Panc1 (cell line): ENCODE measurements around the gene CLEC4M. TPM values are rescaled to one million over a fixed set of nuclear protein-coding genes. Genes with fewer than 3 reads are reported as not detected.

Experiments
- ATAC-seq: fragments of 200-7000 bp; cut with Tn5 transposase; 2 replicates; pipeline ENCODE4 v1.9.1; 2020; ENCODE audit warnings: mild to moderate bottlenecking, moderate library complexity
- BruUV-seq: library from RNA; stranded (reverse); fragments of 400-500 nt; replicated peaks from 2 replicates; lab custom pipeline; 2021; lab: Mats Ljungman, UMichigan
- CTCF ChIA-PET: fragments of 300-600 bp; sonication (Branson Sonifier 250); formaldehyde crosslinking; loops from one replicate; lab custom pipeline; 2022; ENCODE audit warnings: antibody characterized with exemption; lab: Charles Lee
- POLR2A ChIA-PET: fragments of 300-600 bp; sonication (Branson Sonifier 250); formaldehyde crosslinking; loops from one replicate; lab custom pipeline; 2022; ENCODE audit warnings: antibody characterized with exemption; lab: Charles Lee
- DNase-seq: peaks from one replicate; pipeline ENCODE4 v3.0.0-alpha.2; 2010; ENCODE audit warnings: low read depth, low spot score
- H3K27ac ChIP-seq: 2 replicates; pipeline ENCODE4 v1.5.1; 2011; ENCODE audit warnings: mild to moderate bottlenecking, low read length, inconsistent platforms
- H3K27me3 ChIP-seq: fragments of 200-500 bp; sonication (Bioruptor generic); 2 replicates; pipeline ENCODE4 v1.6.0; 2014; ENCODE audit warnings: low read length, inconsistent platforms; ENCODE audit not compliant: control insufficient read depth, insufficient read depth
- H3K36me3 ChIP-seq: fragments of 200-500 bp; sonication (Bioruptor generic); 2 replicates; pipeline ENCODE4 v1.5.1; 2014; ENCODE audit warnings: inconsistent platforms, mild to moderate bottlenecking, low read length, moderate library complexity; ENCODE audit not compliant: control insufficient read depth, insufficient read depth
- H3K4me1 ChIP-seq: 2 replicates; pipeline ENCODE4 v1.5.1; 2011; ENCODE audit warnings: inconsistent platforms, mild to moderate bottlenecking, low read length, moderate library complexity; ENCODE audit not compliant: control insufficient read depth, insufficient read depth
- H3K4me3 ChIP-seq, 2 experiments: 2 replicates each; pipeline ENCODE4 v1.5.1; 2011 to 2012; ENCODE audit warnings: low read depth in 2 of 2, low read length in 2 of 2, mild to moderate bottlenecking in 2 of 2, inconsistent platforms in 1 of 2, moderate library complexity in 1 of 2
- H3K9me3 ChIP-seq: fragments of 200-500 bp; sonication (Bioruptor generic); 2 replicates; pipeline ENCODE4 v1.5.1; 2014; ENCODE audit warnings: low read depth, mild to moderate bottlenecking, inconsistent platforms, low read length, moderate library complexity; ENCODE audit not compliant: control insufficient read depth, insufficient read depth
- CTCF ChIP-seq: fragments of 450-650 bp; IDR thresholded peaks from 2 replicates; pipeline ENCODE4 v1.5.1; 2017; ENCODE audit warnings: mild to moderate bottlenecking
- POLR2AphosphoS5 ChIP-seq: IDR thresholded peaks from 2 replicates; pipeline ENCODE4 v1.6.1; 2012; ENCODE audit warnings: mild to moderate bottlenecking, low read depth, low read length, moderate library complexity
- REST ChIP-seq, 2 experiments: IDR thresholded peaks; 2 replicates each; pipeline ENCODE4 v1.6.1; 2011 to 2012; ENCODE audit warnings: low read depth in 2 of 2, control low read depth in 1 of 2, low read length in 1 of 2, mild to moderate bottlenecking in 1 of 2, moderate library complexity in 1 of 2; ENCODE audit not compliant: insufficient read depth in 1 of 2
- SIN3A ChIP-seq: IDR thresholded peaks from 2 replicates; pipeline ENCODE4 v1.6.1; 2012; ENCODE audit warnings: low read depth, mild to moderate bottlenecking, low read length, moderate library complexity, borderline replicate concordance; ENCODE audit not compliant: insufficient read depth
- TCF7L2 ChIP-seq: IDR thresholded peaks from 2 replicates; pipeline ENCODE4 v1.6.1; 2011; ENCODE audit warnings: mild to moderate bottlenecking, low read depth, low read length, inconsistent platforms
- in situ Hi-C: cut with HindIII; loops from 2 replicates; pipeline ENCODE4 v1.10.0; 2016; ENCODE audit warnings: low sequenced_read_pairs, low pct_unique_long_range_greater_than_20kb
- intact Hi-C: fragments of 100-400 bp; cut with micrococcal nuclease; formaldehyde crosslinking; loops from one replicate; pipeline ENCODE4 v1.10.0; 2022; ENCODE audit not compliant: unreplicated experiment
- total RNA-seq: library from RNA; stranded (reverse); gene quantifications from one replicate; pipeline ENCODE4 v1.2.1, GENCODE V29; 2021; ENCODE audit not compliant: unreplicated experiment

CLEC4M gene
- total RNA-seq, 1 experiment from 2014 or later = not detected

GRCh38 chr19:7818806-7819205, 55.8 kb downstream of the CLEC4M start:
- TF ChIP-seq CTCF (no peak), REST (IDR thresholded peaks at IDR 0.05; ENCODE audit: insufficient read depth in 1 of 2, low read depth in 2 of 2, low read length in 1 of 2) (no peak), POLR2AphosphoS5 (no peak), TCF7L2 (no peak), SIN3A (no peak)
- DNase-seq = no peak
- intact Hi-C loops = no loop called here
- POLR2A ChIA-PET = no interaction called here
- H3K36me3 ChIP-seq = no peaks in the 10 kb centered on the region
- H3K27ac ChIP-seq = no peak overlapping the region
- no peak for ATAC-seq
- H3K4me1 ChIP-seq = no peaks in the 10 kb centered on the region
- H3K9me3 ChIP-seq = peaks cover 3% of the 10 kb centered on the region; the same call in 1 of the 2 replicates
- no peaks in the 10 kb centered on the region for H3K27me3 ChIP-seq
- no peak overlapping the region for H3K4me3 ChIP-seq
- CTCF ChIA-PET = interaction anchor here (0.7 kb wide), 1 partner anchor 39 kb away, joined by 3 read pairs; no protein-coding TSS in a partner anchor
- in situ Hi-C loops = no loop called here
- no TSS peak for BruUV-seq

Other genes with a start within 250 kb of the CLEC4M start
- 30.2 TPM for gene ZNF358, start 247.1 kb upstream of the CLEC4M start, total RNA-seq
- 28.0 TPM for gene MCOLN1, start 240.6 kb upstream of the CLEC4M start, total RNA-seq
- 176 TPM for gene PNPLA6, start 227.5 kb upstream of the CLEC4M start, total RNA-seq
- gene CAMSAP3, start 167.4 kb upstream of the CLEC4M start, total RNA-seq = 1.7 TPM
- gene XAB2, start 133.7 kb upstream of the CLEC4M start, total RNA-seq = 36.9 TPM
- gene PET100, start 133.4 kb upstream of the CLEC4M start, total RNA-seq = 109 TPM
- gene PCP2, start 129.5 kb upstream of the CLEC4M start, total RNA-seq = not detected
- 102 TPM for gene STXBP2, start 126.1 kb upstream of the CLEC4M start, total RNA-seq
- gene RETN, start 94.2 kb upstream of the CLEC4M start, total RNA-seq = not detected
- not detected for gene MCEMP1, start 86.2 kb upstream of the CLEC4M start, total RNA-seq
- gene TRAPPC5, start 82.4 kb upstream of the CLEC4M start, total RNA-seq = 101 TPM
- 0.15 TPM for gene FCER2, start 61.1 kb upstream of the CLEC4M start, total RNA-seq
- not detected for gene CLEC4G, start 31.1 kb upstream of the CLEC4M start, total RNA-seq
- gene CD209, start 15.7 kb upstream of the CLEC4M start, total RNA-seq = not detected
- gene EVI5L, start 67.0 kb downstream of the CLEC4M start, total RNA-seq = 6.4 TPM
- gene PRR36, start 111.1 kb downstream of the CLEC4M start, total RNA-seq = 3.7 TPM
- 5.0 TPM for gene LRRC8E, start 125.3 kb downstream of the CLEC4M start, total RNA-seq
- 32.9 TPM for gene MAP2K7, start 140.6 kb downstream of the CLEC4M start, total RNA-seq
- 12.5 TPM for gene TGFBR3L, start 151.6 kb downstream of the CLEC4M start, total RNA-seq
- 63.0 TPM for gene SNAPC2, start 157.1 kb downstream of the CLEC4M start, total RNA-seq
- 89.4 TPM for gene CTXN1, start 162.9 kb downstream of the CLEC4M start, total RNA-seq
- 105 TPM for gene TIMM44, start 180.4 kb downstream of the CLEC4M start, total RNA-seq
- gene ELAVL1, start 242.4 kb downstream of the CLEC4M start, total RNA-seq = 123 TPM